HepG2 (cell line): ENCODE measurements around the gene ATAD3C. TPM values are rescaled to one million over a fixed set of nuclear protein-coding genes. Genes with fewer than 3 reads are reported as not detected.
A peak's percentile ranks its signal among the peaks of the same experiment; 100 is the strongest.

Experiments used
- BRCA1 ChIP-seq: sonication (generic); formaldehyde crosslinking; IDR thresholded peaks from 2 replicates; pipeline ENCODE4 v1.4.0; 2020; ENCODE audit warnings: missing genetic modification reagents
- CC2D1A ChIP-seq: sonication (generic); formaldehyde crosslinking; IDR thresholded peaks from 2 replicates; pipeline ENCODE4 v1.8.1; 2023; ENCODE audit warnings: mild to moderate bottlenecking, missing genetic modification reagents
- DNMT3B ChIP-seq: conservative IDR thresholded peaks from 2 replicates; pipeline ENCODE4 v1.6.1; 2016; ENCODE audit warnings: missing biosample characterization, control low read depth
- DPF2 ChIP-seq: sonication (generic); formaldehyde crosslinking; IDR thresholded peaks from 2 replicates; pipeline ENCODE4 v1.4.0; 2020; ENCODE audit warnings: mild to moderate bottlenecking, low read depth, missing genetic modification reagents, borderline replicate concordance
- ERF ChIP-seq: IDR thresholded peaks from 2 replicates; pipeline ENCODE4 v1.6.1; 2018; ENCODE audit warnings: missing biosample characterization, missing genetic modification reagents
- GLI4 ChIP-seq: sonication (generic); formaldehyde crosslinking; IDR thresholded peaks from 2 replicates; pipeline ENCODE4 v1.5.1; 2020; ENCODE audit warnings: missing genetic modification reagents, mild to moderate bottlenecking, moderate library complexity, borderline replicate concordance
- HOXA3 ChIP-seq: sonication (generic); formaldehyde crosslinking; IDR thresholded peaks from 2 replicates; pipeline ENCODE4 v1.5.0; 2020; ENCODE audit warnings: missing genetic modification reagents
- KDM3A ChIP-seq: IDR thresholded peaks from 2 replicates; pipeline ENCODE4 v1.6.1; 2018; ENCODE audit warnings: low read depth, missing compliant biosample characterization
- MIXL1 ChIP-seq: IDR thresholded peaks from 2 replicates; pipeline ENCODE4 v1.6.1; 2016
- MZF1 ChIP-seq: sonication (generic); formaldehyde crosslinking; IDR thresholded peaks from 2 replicates; pipeline ENCODE4 v1.8.1; 2023; ENCODE audit warnings: mild to moderate bottlenecking, missing genetic modification reagents, borderline replicate concordance
- POLR2G ChIP-seq: fragments of 200-400 bp; formaldehyde crosslinking; IDR thresholded peaks from 2 replicates; pipeline ENCODE4 v1.6.1; 2018; ENCODE audit warnings: mild to moderate bottlenecking, low read depth, low read length, moderate library complexity
- REL ChIP-seq: sonication (generic); formaldehyde crosslinking; conservative IDR thresholded peaks from 2 replicates; pipeline ENCODE4 v1.8.0; 2022; ENCODE audit warnings: mild to moderate bottlenecking, missing genetic modification reagents, moderate library complexity
- SIX1 ChIP-seq: sonication (generic); formaldehyde crosslinking; IDR thresholded peaks from 2 replicates; pipeline ENCODE4 v1.4.0; 2020; ENCODE audit warnings: missing genetic modification reagents, borderline replicate concordance
- SYNCRIP ChIP-seq: fragments of 200-400 bp; formaldehyde crosslinking; IDR thresholded peaks from 2 replicates; pipeline ENCODE4 v1.6.1; 2018; ENCODE audit warnings: mild to moderate bottlenecking, low read depth, low read length; ENCODE audit not compliant: insufficient read depth
- ZNF329 ChIP-seq: sonication (generic); formaldehyde crosslinking; IDR thresholded peaks from 2 replicates; pipeline ENCODE4 v1.9.0; 2021; ENCODE audit warnings: low read depth, mild to moderate bottlenecking, missing genetic modification reagents
- ZNF335 ChIP-seq: sonication (generic); formaldehyde crosslinking; IDR thresholded peaks from 2 replicates; pipeline ENCODE4 v1.4.0; 2020; ENCODE audit warnings: missing genetic modification reagents
- ZNF607 ChIP-seq: sonication (generic); formaldehyde crosslinking; IDR thresholded peaks from 2 replicates; pipeline ENCODE4 v1.5.1; 2020; ENCODE audit warnings: missing genetic modification reagents, mild to moderate bottlenecking, borderline replicate concordance
- ZNF678 ChIP-seq: sonication (generic); formaldehyde crosslinking; IDR thresholded peaks from 2 replicates; pipeline ENCODE4 v1.4.0; 2020; ENCODE audit warnings: mild to moderate bottlenecking, missing genetic modification reagents
- ZNF790 ChIP-seq: sonication (generic); formaldehyde crosslinking; IDR thresholded peaks from 2 replicates; pipeline ENCODE4 v1.8.0; 2022; ENCODE audit warnings: missing genetic modification reagents, mild to moderate bottlenecking, borderline replicate concordance
- polyA plus RNA-seq, 8 experiments: library from polyadenylated mRNA; depleted of rRNA in 3 of 8; stranded (reverse) in 7 of 8; unstranded in 1 of 8; fragments of >200 nt; fragmentation: Illumina TruSeq in 4 of 8; extraction: Trizol in 4 of 8; gene quantifications; 2 replicates each; pipeline versions ENCODE4 v1.2.1 to v1.2.3, GENCODE V29; 2011 to 2016; ENCODE audit warnings: low read depth in 4 of 8, missing spikeins in 1 of 8, mixed read lengths in 1 of 8; ENCODE audit not compliant: insufficient read depth in 1 of 8
- total RNA-seq, 5 experiments: library from RNA; depleted of rRNA; stranded (reverse); fragments of >200 nt; fragmentation: Illumina TruSeq; extraction: Trizol; gene quantifications; 2 replicates each; pipeline ENCODE4 v1.2.3, GENCODE V29; 2016; ENCODE audit warnings: low read depth in 1 of 5
- TF ChIP-seq, protein P1 (sequence below): sonication (generic); formaldehyde crosslinking; IDR thresholded peaks from 2 replicates; pipeline ENCODE4 v1.5.1; 2020; ENCODE audit warnings: mild to moderate bottlenecking, missing genetic modification reagents, borderline replicate concordance
- TF ChIP-seq, protein P2 (sequence below): sonication (generic); formaldehyde crosslinking; IDR thresholded peaks from 2 replicates; pipeline ENCODE4 v1.4.0; 2020; ENCODE audit warnings: missing genetic modification reagents, borderline replicate concordance
- TF ChIP-seq, protein P3 (sequence below): sonication (generic); formaldehyde crosslinking; IDR thresholded peaks from 2 replicates; pipeline ENCODE4 v1.4.0; 2020; ENCODE audit warnings: missing genetic modification reagents
- TF ChIP-seq, protein P4 (sequence below): IDR thresholded peaks from 2 replicates; pipeline ENCODE4 v1.6.1; 2012; ENCODE audit warnings: inconsistent platforms

Gene ATAD3C
- total and polyA plus RNA-seq, 2 of the 13 experiments (the other 11 are each of a cell fraction or from before 2014, with no cell fraction given), result 2.4 to 3.2 TPM

DNA sequence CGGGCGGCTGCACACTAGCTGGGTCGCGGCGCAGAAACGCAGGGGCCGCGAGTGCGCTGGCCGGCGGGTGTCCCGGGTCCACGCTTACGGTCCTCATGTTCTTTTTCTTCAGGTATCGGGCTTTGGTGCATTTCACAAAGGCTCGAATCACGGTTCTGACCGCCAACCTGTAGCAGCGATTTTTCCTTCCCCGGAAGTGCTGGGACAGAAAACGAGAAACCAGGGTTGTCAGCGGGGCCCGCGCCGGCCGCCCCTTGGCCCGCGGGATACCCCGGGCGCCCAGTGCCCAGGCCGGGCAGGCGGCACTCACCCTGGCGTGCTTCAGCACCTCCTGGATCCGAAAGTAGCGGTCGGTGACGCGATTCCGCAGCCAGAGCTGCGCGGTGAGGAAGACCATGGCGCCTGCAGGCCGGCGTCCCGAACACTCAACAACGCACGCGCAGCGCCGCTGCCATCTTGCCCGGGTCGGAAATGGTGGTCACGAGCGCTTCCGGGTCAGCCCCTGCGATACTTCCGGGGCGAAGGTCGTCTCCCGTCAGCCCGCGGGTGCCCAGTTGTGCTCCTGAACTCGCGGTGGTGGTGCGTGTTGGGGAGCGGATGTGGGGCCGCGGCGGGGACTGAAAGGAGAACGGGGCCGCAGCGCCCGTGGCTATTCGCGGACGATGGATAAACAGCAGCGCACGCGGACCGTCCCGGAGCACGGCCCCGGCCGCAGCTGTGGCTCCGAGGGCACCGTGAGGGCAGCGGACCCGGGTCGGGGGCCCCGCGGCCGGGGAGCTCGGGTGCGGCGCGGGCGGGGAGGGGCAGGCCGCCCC, 42.5 kb upstream of the ATAD3C start, which contains the start of gene MRPL20 (continued):
- TF ChIP-seq, protein P1, sequence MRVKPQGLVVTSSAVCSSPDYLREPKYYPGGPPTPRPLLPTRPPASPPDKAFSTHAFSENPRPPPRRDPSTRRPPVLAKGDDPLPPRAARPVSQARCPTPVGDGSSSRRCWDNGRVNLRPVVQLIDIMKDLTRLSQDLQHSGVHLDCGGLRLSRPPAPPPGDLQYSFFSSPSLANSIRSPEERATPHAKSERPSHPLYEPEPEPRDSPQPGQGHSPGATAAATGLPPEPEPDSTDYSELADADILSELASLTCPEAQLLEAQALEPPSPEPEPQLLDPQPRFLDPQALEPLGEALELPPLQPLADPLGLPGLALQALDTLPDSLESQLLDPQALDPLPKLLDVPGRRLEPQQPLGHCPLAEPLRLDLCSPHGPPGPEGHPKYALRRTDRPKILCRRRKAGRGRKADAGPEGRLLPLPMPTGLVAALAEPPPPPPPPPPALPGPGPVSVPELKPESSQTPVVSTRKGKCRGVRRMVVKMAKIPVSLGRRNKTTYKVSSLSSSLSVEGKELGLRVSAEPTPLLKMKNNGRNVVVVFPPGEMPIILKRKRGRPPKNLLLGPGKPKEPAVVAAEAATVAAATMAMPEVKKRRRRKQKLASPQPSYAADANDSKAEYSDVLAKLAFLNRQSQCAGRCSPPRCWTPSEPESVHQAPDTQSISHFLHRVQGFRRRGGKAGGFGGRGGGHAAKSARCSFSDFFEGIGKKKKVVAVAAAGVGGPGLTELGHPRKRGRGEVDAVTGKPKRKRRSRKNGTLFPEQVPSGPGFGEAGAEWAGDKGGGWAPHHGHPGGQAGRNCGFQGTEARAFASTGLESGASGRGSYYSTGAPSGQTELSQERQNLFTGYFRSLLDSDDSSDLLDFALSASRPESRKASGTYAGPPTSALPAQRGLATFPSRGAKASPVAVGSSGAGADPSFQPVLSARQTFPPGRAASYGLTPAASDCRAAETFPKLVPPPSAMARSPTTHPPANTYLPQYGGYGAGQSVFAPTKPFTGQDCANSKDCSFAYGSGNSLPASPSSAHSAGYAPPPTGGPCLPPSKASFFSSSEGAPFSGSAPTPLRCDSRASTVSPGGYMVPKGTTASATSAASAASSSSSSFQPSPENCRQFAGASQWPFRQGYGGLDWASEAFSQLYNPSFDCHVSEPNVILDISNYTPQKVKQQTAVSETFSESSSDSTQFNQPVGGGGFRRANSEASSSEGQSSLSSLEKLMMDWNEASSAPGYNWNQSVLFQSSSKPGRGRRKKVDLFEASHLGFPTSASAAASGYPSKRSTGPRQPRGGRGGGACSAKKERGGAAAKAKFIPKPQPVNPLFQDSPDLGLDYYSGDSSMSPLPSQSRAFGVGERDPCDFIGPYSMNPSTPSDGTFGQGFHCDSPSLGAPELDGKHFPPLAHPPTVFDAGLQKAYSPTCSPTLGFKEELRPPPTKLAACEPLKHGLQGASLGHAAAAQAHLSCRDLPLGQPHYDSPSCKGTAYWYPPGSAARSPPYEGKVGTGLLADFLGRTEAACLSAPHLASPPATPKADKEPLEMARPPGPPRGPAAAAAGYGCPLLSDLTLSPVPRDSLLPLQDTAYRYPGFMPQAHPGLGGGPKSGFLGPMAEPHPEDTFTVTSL, result no peak
- TF ChIP-seq ZNF607 (CRISPR knock-in tag) (0 out of 2 replicates have a peak, but pooled peaks have one; percentile 56), REL (CRISPR knock-in tag) (no peak; the same call in 1 of the 2 replicates), ZNF335 (peak; percentile 93), GLI4 (CRISPR knock-in tag) (peak; percentile 92), DPF2 (no peak), POLR2G (peak; percentile 98), ZNF329 (CRISPR knock-in tag) (no peak), KDM3A (peak; percentile 89), SIX1 (CRISPR knock-in tag) (no peak), SYNCRIP (no peak), ZNF678 (CRISPR knock-in tag) (peak; percentile 70; the same call in 1 of the 2 replicates), DNMT3B (no peak; the same call in 1 of the 2 replicates), MZF1 (CRISPR knock-in tag) (no peak), CC2D1A (CRISPR knock-in tag) (no peak), ZNF790 (no peak), MIXL1 (CRISPR knock-in tag) (peak; percentile 86; the same call in 1 of the 2 replicates), BRCA1 (CRISPR knock-in tag) (peak; percentile 35; the same call in 1 of the 2 replicates), HOXA3 (CRISPR knock-in tag) (peak; percentile 98), ERF (CRISPR knock-in tag) (peak; percentile 91)
- TF ChIP-seq, protein P2, sequence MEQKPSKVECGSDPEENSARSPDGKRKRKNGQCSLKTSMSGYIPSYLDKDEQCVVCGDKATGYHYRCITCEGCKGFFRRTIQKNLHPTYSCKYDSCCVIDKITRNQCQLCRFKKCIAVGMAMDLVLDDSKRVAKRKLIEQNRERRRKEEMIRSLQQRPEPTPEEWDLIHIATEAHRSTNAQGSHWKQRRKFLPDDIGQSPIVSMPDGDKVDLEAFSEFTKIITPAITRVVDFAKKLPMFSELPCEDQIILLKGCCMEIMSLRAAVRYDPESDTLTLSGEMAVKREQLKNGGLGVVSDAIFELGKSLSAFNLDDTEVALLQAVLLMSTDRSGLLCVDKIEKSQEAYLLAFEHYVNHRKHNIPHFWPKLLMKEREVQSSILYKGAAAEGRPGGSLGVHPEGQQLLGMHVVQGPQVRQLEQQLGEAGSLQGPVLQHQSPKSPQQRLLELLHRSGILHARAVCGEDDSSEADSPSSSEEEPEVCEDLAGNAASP (CRISPR knock-in tag), result peak; percentile 77
- TF ChIP-seq, protein P3, sequence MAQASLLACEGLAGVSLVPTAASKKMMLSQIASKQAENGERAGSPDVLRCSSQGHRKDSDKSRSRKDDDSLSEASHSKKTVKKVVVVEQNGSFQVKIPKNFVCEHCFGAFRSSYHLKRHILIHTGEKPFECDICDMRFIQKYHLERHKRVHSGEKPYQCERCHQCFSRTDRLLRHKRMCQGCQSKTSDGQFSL (CRISPR knock-in tag), result 0 out of 2 replicates have a peak, but pooled peaks have one; percentile 9
- TF ChIP-seq, protein P4, sequence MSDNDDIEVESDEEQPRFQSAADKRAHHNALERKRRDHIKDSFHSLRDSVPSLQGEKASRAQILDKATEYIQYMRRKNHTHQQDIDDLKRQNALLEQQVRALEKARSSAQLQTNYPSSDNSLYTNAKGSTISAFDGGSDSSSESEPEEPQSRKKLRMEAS, result no peak
